AG09319 (cell line): ENCODE measurements around the gene TLX2.
"Not testable (repeated sequence)": the region's sequence is repeated elsewhere in the genome, so short reads cannot be mapped to it uniquely, and the experiment has no call there.

Source experiments
- DNase-seq: peaks from one replicate; pipeline ENCODE4 v3.0.0-alpha.2; 2010; ENCODE audit warnings: low read depth; ENCODE audit errors: extremely low read depth
- CTCF ChIP-seq: IDR thresholded peaks from 2 replicates; pipeline ENCODE4 v1.5.1; 2011; ENCODE audit warnings: low read depth, mild to moderate bottlenecking, inconsistent platforms, low read length, moderate library complexity

The TLX2 gene

GRCh38 chr2:74481431-74481830 is 32.8 kb upstream of the TLX2 start:
- no peak for TF ChIP-seq CTCF
- DNase-seq = no peak

- DNase-seq = no peak
- TF ChIP-seq CTCF = no peak
These were observed 32.1 kb upstream of the TLX2 start for GRCh38 chr2:74481961-74482800.

GRCh38 chr2:74482801-74483674 is 31.2 kb upstream of the TLX2 start, which contains the start of the genes CCDC142 and TTC31:
TSS of gene CCDC142 (minus strand) at chr2:74482998. CDS start at chr2:74482837, 161 bp downstream.
TSS of gene TTC31 (plus strand) at chr2:74483081. CDS start at chr2:74483096, 15 bp downstream.
- TF ChIP-seq CTCF = peak; percentile 91
- peak; percentile 82 for DNase-seq

GRCh38 chr2:74483675-74484164 is 30.5 kb upstream of the TLX2 start:
- DNase-seq = not testable (repeated sequence)

GRCh38 chr2:74486141-74486540 is 28.1 kb upstream of the TLX2 start:
- no peak for TF ChIP-seq CTCF
- DNase-seq = no peak

GRCh38 chr2:74488643-74489481 is 25.4 kb upstream of the TLX2 start:
- no peak for DNase-seq
- TF ChIP-seq CTCF = no peak

- TF ChIP-seq CTCF = no peak
- no peak for DNase-seq
These were observed 24.3 kb upstream of the TLX2 start for GRCh38 chr2:74489906-74490305.
